Measurements from ENCODE around the gene CEACAM7. TPM values are rescaled to one million over a fixed set of nuclear protein-coding genes. Genes with fewer than 3 reads are reported as not detected.

The CEACAM7 gene
- total RNA-seq, 1 donor from 2014 or later, result 3.4 TPM

- H3K36me3 ChIP-seq, result no peaks in the 10 kb centered on the region
- H3K27me3 ChIP-seq, result no peaks in the 10 kb centered on the region
- intact Hi-C loops (cut with DNase I), result no loop called here
- no peak overlapping the region for H3K4me3 ChIP-seq
- H3K27ac ChIP-seq, result no peak overlapping the region
- DNase-seq (ENCODE audit: extremely low spot score in 2 of 2), result no peak
- TF ChIP-seq POLR2A (IDR thresholded peaks at IDR 0.05) (no peak), POLR2AphosphoS5 (IDR thresholded peaks at IDR 0.05; ENCODE audit: insufficient read depth in 1 of 2, low read depth in 1 of 2) (no peak)
- TF ChIP-seq, protein P1, sequence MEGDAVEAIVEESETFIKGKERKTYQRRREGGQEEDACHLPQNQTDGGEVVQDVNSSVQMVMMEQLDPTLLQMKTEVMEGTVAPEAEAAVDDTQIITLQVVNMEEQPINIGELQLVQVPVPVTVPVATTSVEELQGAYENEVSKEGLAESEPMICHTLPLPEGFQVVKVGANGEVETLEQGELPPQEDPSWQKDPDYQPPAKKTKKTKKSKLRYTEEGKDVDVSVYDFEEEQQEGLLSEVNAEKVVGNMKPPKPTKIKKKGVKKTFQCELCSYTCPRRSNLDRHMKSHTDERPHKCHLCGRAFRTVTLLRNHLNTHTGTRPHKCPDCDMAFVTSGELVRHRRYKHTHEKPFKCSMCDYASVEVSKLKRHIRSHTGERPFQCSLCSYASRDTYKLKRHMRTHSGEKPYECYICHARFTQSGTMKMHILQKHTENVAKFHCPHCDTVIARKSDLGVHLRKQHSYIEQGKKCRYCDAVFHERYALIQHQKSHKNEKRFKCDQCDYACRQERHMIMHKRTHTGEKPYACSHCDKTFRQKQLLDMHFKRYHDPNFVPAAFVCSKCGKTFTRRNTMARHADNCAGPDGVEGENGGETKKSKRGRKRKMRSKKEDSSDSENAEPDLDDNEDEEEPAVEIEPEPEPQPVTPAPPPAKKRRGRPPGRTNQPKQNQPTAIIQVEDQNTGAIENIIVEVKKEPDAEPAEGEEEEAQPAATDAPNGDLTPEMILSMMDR (IDR thresholded peaks at IDR 0.05), result no peak
- no peaks in the 10 kb centered on the region for H3K4me1 ChIP-seq
- no peaks in the 10 kb centered on the region for H3K9me3 ChIP-seq
Observed at GRCh38 chr19:41649827-41650226, 38.2 kb downstream of the CEACAM7 start.

- no peak overlapping the region for H3K27ac ChIP-seq
- H3K27me3 ChIP-seq, result no peaks in the 10 kb centered on the region
- no peak for DNase-seq (ENCODE audit: extremely low spot score in 2 of 2)
- no peak overlapping the region for H3K4me3 ChIP-seq
- no peaks in the 10 kb centered on the region for H3K9me3 ChIP-seq
- no peaks in the 10 kb centered on the region for H3K36me3 ChIP-seq
- TF ChIP-seq, protein P1 (IDR thresholded peaks at IDR 0.05), result no peak
- TF ChIP-seq POLR2A (IDR thresholded peaks at IDR 0.05) (no peak), POLR2AphosphoS5 (IDR thresholded peaks at IDR 0.05; ENCODE audit: insufficient read depth in 1 of 2, low read depth in 1 of 2) (no peak)
- no peaks in the 10 kb centered on the region for H3K4me1 ChIP-seq
- intact Hi-C loops (cut with DNase I), result no loop called here
Observed at GRCh38 chr19:41646589-41647204, 41.4 kb downstream of the CEACAM7 start.

DNA sequence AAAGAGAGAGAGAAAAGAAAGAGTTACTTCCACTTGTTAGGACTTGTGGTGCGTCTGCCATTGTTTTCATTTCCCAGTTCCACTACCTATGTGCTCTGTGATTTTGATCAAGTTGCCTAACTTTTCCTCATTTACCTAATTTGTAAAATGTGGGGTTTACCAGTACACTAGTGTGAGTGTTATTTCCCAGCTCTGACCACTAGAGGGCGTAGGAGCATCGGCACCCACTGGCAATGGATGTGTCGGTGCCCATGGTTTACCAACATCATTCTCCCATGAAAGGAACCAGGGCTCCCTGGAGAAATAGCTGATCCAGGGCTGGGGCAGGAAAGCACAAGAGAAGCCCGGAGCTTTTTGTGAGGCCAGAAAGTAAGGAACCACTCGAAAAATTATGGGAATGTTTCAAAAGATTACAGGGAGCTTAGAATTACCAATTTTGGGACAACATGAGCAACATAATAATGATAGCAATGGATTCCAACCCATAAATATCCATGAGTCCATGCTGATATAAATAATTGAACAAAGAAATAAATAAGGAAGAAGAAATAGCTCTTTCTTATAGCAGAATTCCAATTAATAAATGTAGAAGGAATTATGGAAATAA, 46.1 kb downstream of the CEACAM7 start:
- Histone ChIP-seq H3K27me3 (no peaks in the 10 kb centered on the region), H3K27ac (no peak overlapping the region), H3K36me3 (no peaks in the 10 kb centered on the region), H3K4me1 (no peaks in the 10 kb centered on the region), H3K9me3 (no peaks in the 10 kb centered on the region), H3K4me3 (no peak overlapping the region)
- peak in 1 of 2 donors; percentile 70 for DNase-seq (ENCODE audit: extremely low spot score in 2 of 2)
- intact Hi-C loops (cut with DNase I), result no loop called here
- TF ChIP-seq, protein P1 (IDR thresholded peaks at IDR 0.05), result peak in 2 of 3 experiments; percentile 36 to 47
- TF ChIP-seq POLR2A (IDR thresholded peaks at IDR 0.05), result no peak

DNA sequence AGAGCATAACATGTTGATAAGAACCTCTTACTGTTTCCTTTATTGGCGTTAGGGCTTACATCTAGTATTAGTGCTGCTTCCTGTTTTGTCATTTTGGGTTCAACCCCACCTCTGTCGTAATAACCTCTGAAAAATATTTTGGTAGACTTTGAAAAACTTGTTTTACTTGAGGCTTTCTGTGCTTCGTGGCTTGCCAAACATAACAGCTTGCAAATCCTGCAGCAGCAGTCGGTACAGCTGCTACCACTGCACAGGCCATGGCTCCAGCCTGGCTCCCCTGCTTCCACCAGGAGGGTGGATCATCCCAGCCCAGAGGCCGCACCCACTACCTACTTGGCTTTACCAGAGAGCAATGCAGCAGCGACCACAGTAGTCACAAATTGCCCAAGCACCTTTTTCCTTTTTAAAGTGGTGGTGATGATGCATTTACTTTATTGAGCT, 49.4 kb downstream of the CEACAM7 start:
- Histone ChIP-seq H3K36me3 (no peaks in the 10 kb centered on the region), H3K4me3 (no peak overlapping the region), H3K27ac (no peak overlapping the region), H3K4me1 (no peaks in the 10 kb centered on the region), H3K9me3 (no peaks in the 10 kb centered on the region), H3K27me3 (no peaks in the 10 kb centered on the region)
- DNase-seq (ENCODE audit: extremely low spot score in 2 of 2), result peak in 1 of 2 donors; percentile 27
- TF ChIP-seq, protein P1 (IDR thresholded peaks at IDR 0.05), result no peak
- TF ChIP-seq POLR2A (IDR thresholded peaks at IDR 0.05) (no peak), POLR2AphosphoS5 (IDR thresholded peaks at IDR 0.05; ENCODE audit: insufficient read depth in 1 of 2, low read depth in 1 of 2) (no peak)
- intact Hi-C loops (cut with DNase I), result no loop called here

DNA sequence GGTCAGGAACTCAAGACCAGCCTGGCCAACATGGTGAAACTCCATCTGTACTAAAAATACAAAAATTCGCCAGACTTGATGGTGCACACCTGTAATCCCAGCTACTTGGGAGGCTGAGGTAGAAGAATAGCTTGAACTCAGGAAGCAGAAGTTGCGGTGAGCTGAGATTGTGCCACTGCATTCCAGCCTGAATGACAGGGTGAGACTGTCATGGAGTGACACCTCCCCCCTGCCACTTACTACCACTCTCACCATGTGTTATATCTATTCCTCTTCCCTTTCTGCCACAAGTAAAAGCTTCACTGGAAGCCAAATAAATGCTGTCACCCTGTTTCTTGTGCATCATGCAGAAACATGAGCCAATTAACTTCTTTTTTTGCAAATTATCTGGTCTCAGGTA, 50.6 kb downstream of the CEACAM7 start:
- no peaks in the 10 kb centered on the region for H3K27me3 ChIP-seq
- no peaks in the 10 kb centered on the region for H3K4me1 ChIP-seq

More for the DNA sequence above, 50.6 kb downstream of the CEACAM7 start:
- Histone ChIP-seq H3K36me3 (no peaks in the 10 kb centered on the region), H3K27ac (no peak overlapping the region), H3K4me3 (no peak overlapping the region), H3K9me3 (no peaks in the 10 kb centered on the region)
- DNase-seq (ENCODE audit: extremely low spot score in 2 of 2), result no peak
- TF ChIP-seq POLR2AphosphoS5 (IDR thresholded peaks at IDR 0.05; ENCODE audit: insufficient read depth in 1 of 2, low read depth in 1 of 2) (no peak), POLR2A (IDR thresholded peaks at IDR 0.05) (no peak)
- TF ChIP-seq, protein P1 (IDR thresholded peaks at IDR 0.05), result no peak
- intact Hi-C loops (cut with DNase I), result no loop called here

Data from vagina (tissue), 2 donors.